HG02623 (cell line): Measurements from ENCODE around the gene MCAM.

Source experiments
- ATAC-seq: cut with Tn5 transposase; IDR thresholded peaks from one replicate; pipeline ENCODE4 v1.9.1; 2021; ENCODE audit warnings: moderate library complexity; ENCODE audit not compliant: unreplicated experiment

MCAM gene

GRCh38 chr11:119332111-119332765, 15.3 kb upstream of the MCAM start:
- ATAC-seq = no peak

GRCh38 chr11:119330237-119330636, 13.3 kb upstream of the MCAM start:
- no peak for ATAC-seq

- no peak for ATAC-seq
These were observed 12.4 kb upstream of the MCAM start for GRCh38 chr11:119329320-119329719.

- no peak for ATAC-seq
These were observed 7.3 kb upstream of the MCAM start for GRCh38 chr11:119324189-119324588.

- ATAC-seq = no peak
These were observed 6.7 kb upstream of the MCAM start for GRCh38 chr11:119323532-119324033.

- no peak for ATAC-seq
These were observed 6.1 kb upstream of the MCAM start for GRCh38 chr11:119322921-119323531.

- ATAC-seq = no peak
These were observed 5.4 kb upstream of the MCAM start for GRCh38 chr11:119322360-119322739.

GRCh38 chr11:119320776-119321524, 4.0 kb upstream of the MCAM start:
- ATAC-seq = peak; percentile 46

- no peak for ATAC-seq
These were observed 3.4 kb upstream of the MCAM start for GRCh38 chr11:119320240-119320775.

DNA sequence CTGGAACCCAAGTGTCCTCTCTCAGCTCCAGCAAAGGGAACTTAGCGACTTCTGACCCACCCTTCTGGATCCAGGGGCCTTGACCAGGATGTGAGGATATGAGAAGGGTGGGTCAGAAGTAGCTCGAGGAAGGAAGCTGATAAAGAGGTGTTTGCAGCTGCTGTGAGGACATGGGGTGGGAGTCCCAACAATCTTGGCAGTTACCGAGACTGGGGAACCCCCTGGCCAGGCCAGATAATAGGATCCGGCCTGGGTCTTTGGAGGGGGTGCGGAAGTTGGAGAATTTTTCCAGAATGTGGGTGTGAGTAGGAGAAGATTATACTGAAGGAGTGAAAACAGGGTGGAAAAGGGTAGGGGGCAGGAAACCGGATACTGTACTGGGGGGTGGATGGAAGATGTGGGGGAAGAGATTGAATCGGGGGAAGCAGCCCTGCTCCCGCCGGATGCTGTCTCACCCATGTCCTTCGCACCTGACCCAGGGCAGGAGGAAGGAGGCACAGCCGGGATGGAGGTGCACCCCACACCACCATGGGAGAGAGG, 2.8 kb upstream of the MCAM start:
- ATAC-seq = no peak

DNA sequence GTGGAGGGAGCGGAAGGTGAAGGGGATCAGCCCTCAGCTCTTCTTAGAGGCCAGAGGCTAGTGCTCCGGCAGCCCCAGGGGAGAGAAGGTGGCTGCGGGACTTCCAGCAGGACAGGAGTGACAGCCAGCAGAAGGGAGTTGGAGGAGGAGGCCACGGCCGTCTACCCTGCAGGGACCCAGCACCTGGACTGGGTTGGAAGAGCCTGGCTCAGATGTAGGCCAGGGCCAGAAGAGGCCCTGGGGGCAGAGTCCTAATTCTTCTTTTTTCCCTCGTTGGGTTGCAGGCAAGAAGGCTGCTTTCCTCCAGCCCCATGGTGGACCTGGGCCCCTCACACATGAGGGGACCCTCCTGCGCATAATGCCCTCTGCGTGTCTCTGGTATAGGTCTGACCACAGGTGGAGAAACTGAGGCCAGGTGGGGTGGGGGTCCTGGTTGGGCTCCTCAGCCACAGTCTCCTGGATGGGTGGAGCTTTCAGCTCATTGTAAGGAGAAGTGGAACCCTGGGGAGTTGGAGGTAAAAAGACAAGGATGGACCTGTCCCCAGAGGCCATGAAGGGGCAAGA, 2.3 kb upstream of the MCAM start:
- ATAC-seq = no peak

DNA sequence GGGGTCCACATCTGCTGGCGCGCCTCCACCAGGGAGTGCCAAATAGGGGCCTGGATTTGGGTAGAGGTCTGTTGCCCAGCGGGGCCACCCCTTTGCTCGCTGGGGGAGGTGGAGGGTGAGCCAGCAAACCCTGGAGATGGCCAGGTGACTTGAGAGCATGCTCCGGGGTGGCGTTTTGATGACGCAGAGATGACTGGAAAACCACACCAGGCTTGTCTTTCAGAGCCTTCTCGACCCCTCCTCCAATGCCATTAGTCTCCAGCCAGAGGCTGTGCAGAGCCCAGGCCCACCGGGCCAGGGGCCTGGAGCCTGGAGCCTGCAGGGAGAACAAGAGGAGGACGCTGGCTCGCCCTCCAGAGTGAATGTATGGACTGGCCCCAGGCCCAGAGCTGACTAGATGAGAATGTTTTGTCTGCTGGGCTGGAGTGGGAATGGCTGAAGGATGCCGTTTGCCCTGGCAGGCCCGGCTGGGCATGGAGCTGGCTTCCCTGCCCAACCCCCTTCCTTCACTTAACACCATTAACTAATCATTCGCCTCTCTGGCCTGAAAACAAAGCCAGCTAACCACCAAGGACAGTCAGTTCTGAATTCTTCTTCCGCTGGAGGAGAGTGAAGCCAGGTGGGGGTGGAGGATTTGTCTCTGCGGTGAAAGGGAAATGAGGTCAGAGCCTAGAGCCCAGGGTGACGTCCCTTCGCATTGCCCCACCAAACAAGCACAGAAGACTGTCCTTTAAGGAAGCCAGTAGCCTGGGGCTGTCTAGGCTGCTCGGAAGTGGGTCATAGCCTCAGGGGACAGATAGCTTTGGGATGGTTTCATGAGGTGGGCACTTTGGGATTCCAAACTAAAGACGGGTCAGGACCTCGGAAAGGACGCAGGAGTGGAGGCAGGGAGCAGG, 1.6 kb upstream of the MCAM start:
- no peak for ATAC-seq

- no peak for ATAC-seq
These were observed 786 bp upstream of the MCAM start for GRCh38 chr11:119317592-119318239.

- no peak for ATAC-seq
These were observed 758 bp downstream of the MCAM start for GRCh38 chr11:119316016-119316728.

GRCh38 chr11:119315131-119316015, 1.6 kb downstream of the MCAM start:
- ATAC-seq = peak; percentile 39

GRCh38 chr11:119314726-119315125, 2.2 kb downstream of the MCAM start:
- no peak for ATAC-seq

- no peak for ATAC-seq
These were observed 6.3 kb downstream of the MCAM start for GRCh38 chr11:119310682-119311052.
